ENCODE measurements around the gene KCND3. TPM values are rescaled to one million over a fixed set of nuclear protein-coding genes. Genes with fewer than 3 reads are reported as not detected.
A peak's percentile ranks its signal among the peaks of the same experiment; 100 is the strongest.

The KCND3 gene
- total and polyA plus RNA-seq, 2 of the 4 experiments (the other 2 are of a cell fraction) = under 0.01 to 0.03 TPM

GRCh38 chr1:111755331-111756123 lies 233.9 kb downstream of the KCND3 start, which contains the start of gene DDX20:
TSS of gene DDX20 (plus strand) at chr1:111755901. CDS start at chr1:111755925, 24 bp downstream.
- Histone ChIP-seq H2BK5ac (ENCODE audit: low read depth, low read length, poor library complexity, severe bottlenecking) (peak within 1 kb of the TSS; percentile 96), H3K9me1 (ENCODE audit: insufficient read depth, low read length) (peaks cover 4% of the 10 kb centered on the region; the same call in 1 of the 2 replicates), H3K9ac (ENCODE audit: low read depth, low read length) (peak within 1 kb of the TSS; percentile 95), H2BK120ac (ENCODE audit: low read depth, low read length) (peak within 1 kb of the TSS; percentile 92), H3K14ac (replicated peaks; ENCODE audit: low read depth, low read length) (peak within 1 kb of the TSS; percentile 96), H4K20me1 (ENCODE audit: insufficient read depth, low read length) (no peaks in the 10 kb centered on the region), H2AFZ (replicated peaks; ENCODE audit: low read length, poor library complexity) (peak within 1 kb of the TSS; percentile 99), H3K4me1 (ENCODE audit: control insufficient read depth, insufficient read depth, low read length) (peaks cover 4% of the 10 kb centered on the region), H2BK20ac (ENCODE audit: low read depth, low read length) (peak within 1 kb of the TSS; percentile 55; the same call in 1 of the 2 replicates), H3K27me3 (ENCODE audit: control insufficient read depth, insufficient read depth, low read length) (no peaks in the 10 kb centered on the region), H3K9me3 (ENCODE audit: control insufficient read depth, insufficient read depth, low read length) (no peaks in the 10 kb centered on the region), H3K4ac (ENCODE audit: low read depth, low read length) (peak within 1 kb of the TSS; percentile 97), H4K91ac (ENCODE audit: insufficient read depth, low read depth, low read length) (peak within 1 kb of the TSS; percentile 90), H2AK5ac (ENCODE audit: low read depth, low read length) (peak within 1 kb of the TSS; percentile 79; the same call in 1 of the 2 replicates), H4K8ac (ENCODE audit: low read depth in 2 of 2, low read length in 2 of 2) (peak within 1 kb of the TSS; percentile 51 to 96), H3K18ac (ENCODE audit: low read depth, low read length) (peak within 1 kb of the TSS; percentile 89), H3K27ac (ENCODE audit: insufficient read depth, low read length) (peak within 1 kb of the TSS; percentile 94), H2AK9ac (replicated peaks; ENCODE audit: low read depth, low read length, poor library complexity) (peak within 1 kb of the TSS; percentile 95), H3K23ac (ENCODE audit: low read depth, low read length) (peak within 1 kb of the TSS; percentile 97), H3K4me3 (ENCODE audit: insufficient read depth, low read depth, low read length) (peak within 1 kb of the TSS; percentile 85), H3K79me1 (ENCODE audit: low read depth in 1 of 2, low read length in 2 of 2) (peaks cover 9 to 26% of the 10 kb centered on the region in 2 experiments; a peak in 3 of 4 replicates), H4K5ac (ENCODE audit: low read depth, low read length) (peak within 1 kb of the TSS; percentile 93), H2BK15ac (ENCODE audit: low read depth, low read length) (peak within 1 kb of the TSS; percentile 46; the same call in 1 of the 3 replicates), H3K4me2 (ENCODE audit: low read depth, low read length) (peak within 1 kb of the TSS; percentile 98), H3K56ac (ENCODE audit: extremely low read depth, insufficient read depth, low read length) (peak within 1 kb of the TSS; percentile 97), H3K36me3 (ENCODE audit: control insufficient read depth, insufficient read depth, low read length) (no peaks in the 10 kb centered on the region)
- ATAC-seq (ENCODE audit: low read depth) (peak; percentile 96), DNase-seq (peak; percentile 98)
- ChIA-PET CTCF (interaction anchor here (0.6 to 3.5 kb wide), 10 partner anchors 8 to 274 kb away, joined by 3 to 17 read pairs (median 4); no protein-coding TSS in a partner anchor), POLR2A (ENCODE audit: unreplicated experiment) (interaction anchor here (1.4 kb wide), 1 partner anchor 18 kb away, joined by 4 read pairs; no protein-coding TSS in a partner anchor)
- intact Hi-C loops (cut with micrococcal nuclease) (loop anchor here (1.0 to 5.0 kb wide), 3 partner anchors 40 to 528 kb away; partner anchors contain the start of gene CHI3L2), in situ Hi-C loops (cut with MboI; ENCODE audit: low sequenced_read_pairs) (no loop called here), dilution Hi-C loops (cut with HindIII; ENCODE audit: low sequenced_read_pairs, unreplicated experiment) (loop anchor here (25.0 kb wide), 1 partner anchor 293 kb away; the partner anchor contains the start of gene C1orf162)
- 0% methylated on average over 26 of the region's 67 CpGs; no CpG with 5 or more reads in 1 of the 2 experiments for WGBS, 2 experiments (ENCODE audit: extremely low coverage in 2 of 2, insufficient read length in 1 of 2)
- no TSS peak for BruUV-seq (replicated peaks)
- TF ChIP-seq BHLHE40 (IDR thresholded peaks at IDR 0.05; ENCODE audit: low read depth, low read length) = peak; percentile 93
- no peak for TF ChIP-seq CHD1 (IDR thresholded peaks at IDR 0.05; ENCODE audit: low read depth, low read length)
- TF ChIP-seq MXI1 (IDR thresholded peaks at IDR 0.05; ENCODE audit: borderline replicate concordance, low read depth, low read length) = peak; percentile 99
- peak; percentile 72 for TF ChIP-seq SMC3 (IDR thresholded peaks at IDR 0.05; ENCODE audit: low read depth, low read length)
- peak; percentile 30; the same call in 1 of the 2 replicates for TF ChIP-seq USF2 (IDR thresholded peaks at IDR 0.05; ENCODE audit: low read depth, low read length)
- peak; percentile 92 for TF ChIP-seq RCOR1 (IDR thresholded peaks at IDR 0.05; ENCODE audit: insufficient replicate concordance, low read length)
- TF ChIP-seq MAZ (IDR thresholded peaks at IDR 0.05; ENCODE audit: borderline replicate concordance, low read depth, low read length) = peak; percentile 99
- TF ChIP-seq ELK1 (IDR thresholded peaks at IDR 0.05; ENCODE audit: borderline replicate concordance, low read depth, low read length) = no peak
- TF ChIP-seq RAD21 (IDR thresholded peaks at IDR 0.05; ENCODE audit: low read length) = peak; percentile 86
- TF ChIP-seq FOS (IDR thresholded peaks at IDR 0.05; ENCODE audit: low read depth, low read length) = no peak
- TF ChIP-seq NFE2L2 (IDR thresholded peaks at IDR 0.05; ENCODE audit: low read depth, low read length) = no peak
- peak; percentile 97 for TF ChIP-seq CTCF (conservative IDR thresholded peaks at IDR 0.05; ENCODE audit: low read depth, low read length)

Data from IMR-90 (cell line).